ENCODE measurements around the gene SLC35F5.
"Not testable (repeated sequence)": the region's sequence is repeated elsewhere in the genome, so short reads cannot be mapped to it uniquely, and the experiment has no call there.

Gene SLC35F5

DNA sequence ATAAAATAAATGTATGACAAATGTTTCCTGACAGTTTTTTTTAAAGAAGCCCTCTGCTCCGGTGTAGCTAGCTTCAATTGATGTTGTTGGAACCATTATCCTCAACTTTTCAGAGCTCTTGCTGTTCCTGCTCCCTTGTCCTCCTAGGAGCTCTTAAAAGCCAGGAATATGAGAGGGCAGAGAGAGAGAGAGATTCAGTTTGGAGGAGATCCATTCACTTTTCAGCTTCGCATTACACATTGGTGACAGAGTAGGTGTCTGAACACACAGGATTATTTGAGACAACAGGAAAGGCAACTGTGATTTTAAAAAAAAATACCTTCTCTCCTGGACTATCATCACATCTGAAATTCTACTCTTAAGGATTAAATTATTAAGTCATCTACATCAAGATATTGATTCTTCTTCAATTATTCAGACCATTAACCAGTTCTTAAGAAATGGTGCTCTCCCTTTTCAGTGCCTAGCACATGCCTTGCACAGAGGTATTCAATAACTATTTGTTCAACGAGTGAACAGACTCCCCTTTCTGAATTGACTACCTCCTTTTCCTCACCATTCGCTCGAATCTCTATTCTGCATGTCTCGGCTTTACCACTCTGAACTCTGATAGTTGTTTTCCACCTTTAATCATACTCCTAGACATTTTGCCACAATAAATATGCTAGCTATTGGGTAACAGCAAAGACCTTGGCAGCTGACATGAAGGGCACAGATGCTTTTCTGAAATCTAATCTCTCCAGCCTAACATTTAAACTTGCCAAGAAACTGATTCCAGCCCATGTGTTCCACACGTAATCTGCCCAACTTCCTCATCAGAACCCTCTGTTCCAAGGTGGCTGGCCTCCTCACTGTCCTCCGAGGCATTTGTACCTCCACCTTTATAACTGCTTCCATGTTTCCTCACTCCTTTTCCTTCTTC lies 28.6 kb upstream of the SLC35F5 start:
- DNase-seq (ENCODE audit: low read depth): peak; percentile 56
- no peak overlapping the region for H3K4me3 ChIP-seq (ENCODE audit: low read length)
- TF ChIP-seq, protein P1, sequence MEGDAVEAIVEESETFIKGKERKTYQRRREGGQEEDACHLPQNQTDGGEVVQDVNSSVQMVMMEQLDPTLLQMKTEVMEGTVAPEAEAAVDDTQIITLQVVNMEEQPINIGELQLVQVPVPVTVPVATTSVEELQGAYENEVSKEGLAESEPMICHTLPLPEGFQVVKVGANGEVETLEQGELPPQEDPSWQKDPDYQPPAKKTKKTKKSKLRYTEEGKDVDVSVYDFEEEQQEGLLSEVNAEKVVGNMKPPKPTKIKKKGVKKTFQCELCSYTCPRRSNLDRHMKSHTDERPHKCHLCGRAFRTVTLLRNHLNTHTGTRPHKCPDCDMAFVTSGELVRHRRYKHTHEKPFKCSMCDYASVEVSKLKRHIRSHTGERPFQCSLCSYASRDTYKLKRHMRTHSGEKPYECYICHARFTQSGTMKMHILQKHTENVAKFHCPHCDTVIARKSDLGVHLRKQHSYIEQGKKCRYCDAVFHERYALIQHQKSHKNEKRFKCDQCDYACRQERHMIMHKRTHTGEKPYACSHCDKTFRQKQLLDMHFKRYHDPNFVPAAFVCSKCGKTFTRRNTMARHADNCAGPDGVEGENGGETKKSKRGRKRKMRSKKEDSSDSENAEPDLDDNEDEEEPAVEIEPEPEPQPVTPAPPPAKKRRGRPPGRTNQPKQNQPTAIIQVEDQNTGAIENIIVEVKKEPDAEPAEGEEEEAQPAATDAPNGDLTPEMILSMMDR (conservative IDR thresholded peaks at IDR 0.05; ENCODE audit: low read length): no peak

DNA sequence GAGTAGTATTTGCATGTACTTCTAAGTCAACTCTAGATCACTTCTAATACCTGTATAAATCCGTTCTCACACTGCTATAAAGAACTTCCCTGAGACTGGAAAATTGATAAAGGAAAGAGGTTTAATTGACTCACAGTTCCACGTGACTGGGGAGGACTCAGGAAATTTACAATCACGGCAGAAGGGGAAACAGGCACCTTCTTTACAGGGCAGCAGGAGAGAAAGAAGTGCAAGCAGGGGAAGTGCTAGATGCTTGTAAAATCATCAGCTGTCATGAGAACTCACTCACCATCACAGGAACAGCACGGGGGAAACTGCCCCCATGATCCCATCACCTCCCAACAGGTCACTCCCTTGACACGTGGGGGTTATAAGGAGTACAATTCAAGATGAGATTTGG lies 24.0 kb upstream of the SLC35F5 start:
- TF ChIP-seq, protein P1 (conservative IDR thresholded peaks at IDR 0.05; ENCODE audit: low read length): no peak
- DNase-seq (ENCODE audit: low read depth): no peak
- no peak overlapping the region for H3K4me3 ChIP-seq (ENCODE audit: low read length)

DNA sequence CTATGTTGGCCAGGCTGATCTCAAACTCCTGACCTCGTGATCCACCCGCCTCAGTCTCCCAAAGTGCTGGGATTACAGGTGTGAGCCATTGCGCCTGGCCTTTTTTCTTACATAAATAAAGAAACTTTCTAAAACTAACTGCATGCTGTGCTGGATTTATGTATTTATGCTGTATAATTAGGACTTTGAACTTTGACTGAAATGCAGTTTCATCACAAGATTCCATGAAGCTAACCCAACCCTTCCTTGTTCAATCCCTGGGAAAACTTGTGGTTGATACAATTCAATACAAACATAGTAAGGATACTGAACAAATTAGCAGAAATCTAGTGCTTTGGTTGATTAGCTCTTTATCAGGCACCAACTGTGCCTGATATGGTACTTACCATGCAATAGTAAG lies 20.9 kb upstream of the SLC35F5 start:
- no peak for DNase-seq (ENCODE audit: low read depth)
- no peak overlapping the region for H3K4me3 ChIP-seq (ENCODE audit: low read length)
- TF ChIP-seq, protein P1 (conservative IDR thresholded peaks at IDR 0.05; ENCODE audit: low read length): no peak

DNA sequence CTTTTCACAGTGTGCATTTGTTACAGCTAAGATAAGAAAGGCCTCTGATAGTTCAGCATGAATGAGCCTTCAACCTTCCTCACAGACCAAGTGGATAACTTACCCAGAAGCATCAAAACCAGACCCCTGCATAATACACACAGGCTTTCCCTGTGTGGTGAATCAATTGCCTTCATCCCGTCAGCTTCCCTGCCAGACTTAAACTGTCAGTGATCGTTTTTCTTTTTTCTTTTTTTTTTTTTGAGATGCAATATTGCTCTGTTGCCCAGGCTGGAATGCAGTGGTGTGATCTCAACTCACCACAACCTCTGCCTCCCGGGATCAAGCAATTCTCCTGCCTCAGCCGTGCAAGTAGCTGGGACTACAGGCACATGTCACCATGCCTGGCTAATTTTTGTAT lies 20.5 kb upstream of the SLC35F5 start:
- DNase-seq (ENCODE audit: low read depth): peak; percentile 63
- TF ChIP-seq, protein P1 (conservative IDR thresholded peaks at IDR 0.05; ENCODE audit: low read length): no peak
- no peak overlapping the region for H3K4me3 ChIP-seq (ENCODE audit: low read length)

DNA sequence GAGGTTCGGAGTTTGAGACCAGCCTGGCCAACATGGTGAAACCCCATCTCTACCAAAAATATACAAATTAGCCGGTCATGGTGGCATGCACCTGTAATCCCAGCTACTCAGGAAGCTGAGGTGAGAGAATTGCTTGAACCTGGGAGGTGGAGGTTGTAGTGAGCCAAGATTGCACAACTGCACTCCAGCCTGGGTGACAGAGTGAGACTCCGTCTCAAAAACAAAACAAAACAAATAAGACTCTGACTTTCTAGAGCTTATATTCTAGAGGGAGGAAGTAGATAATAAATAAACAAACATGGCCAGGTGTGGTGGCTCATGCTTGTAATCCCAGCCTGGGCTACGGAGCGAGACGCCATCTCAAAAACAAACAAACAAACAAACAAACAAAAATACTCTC lies 18.2 kb upstream of the SLC35F5 start:
- H3K4me3 ChIP-seq (ENCODE audit: low read length); DNase-seq (ENCODE audit: low read depth): not testable (repeated sequence)

DNA sequence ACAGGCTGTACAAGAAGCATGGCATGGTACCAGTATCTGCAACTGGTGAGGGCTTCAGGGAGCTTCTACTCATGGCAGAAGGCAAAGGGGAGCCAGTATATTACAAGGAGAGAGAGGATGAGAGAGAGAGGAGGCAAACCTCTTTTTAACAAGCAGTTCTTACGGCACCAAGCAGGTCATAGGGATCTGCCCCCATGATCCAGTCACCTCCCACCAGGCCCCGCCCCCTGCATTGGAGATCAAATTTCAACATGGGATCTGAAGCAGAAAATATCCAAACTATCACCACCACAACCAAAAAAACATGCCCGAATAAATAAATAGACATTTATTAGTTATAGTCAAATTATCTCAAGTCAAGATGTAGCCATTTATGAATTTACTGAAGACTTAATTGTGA lies 14.5 kb upstream of the SLC35F5 start:
- no peak for DNase-seq (ENCODE audit: low read depth)
- H3K4me3 ChIP-seq (ENCODE audit: low read length): no peak overlapping the region
- TF ChIP-seq, protein P1 (conservative IDR thresholded peaks at IDR 0.05; ENCODE audit: low read length): no peak

DNA sequence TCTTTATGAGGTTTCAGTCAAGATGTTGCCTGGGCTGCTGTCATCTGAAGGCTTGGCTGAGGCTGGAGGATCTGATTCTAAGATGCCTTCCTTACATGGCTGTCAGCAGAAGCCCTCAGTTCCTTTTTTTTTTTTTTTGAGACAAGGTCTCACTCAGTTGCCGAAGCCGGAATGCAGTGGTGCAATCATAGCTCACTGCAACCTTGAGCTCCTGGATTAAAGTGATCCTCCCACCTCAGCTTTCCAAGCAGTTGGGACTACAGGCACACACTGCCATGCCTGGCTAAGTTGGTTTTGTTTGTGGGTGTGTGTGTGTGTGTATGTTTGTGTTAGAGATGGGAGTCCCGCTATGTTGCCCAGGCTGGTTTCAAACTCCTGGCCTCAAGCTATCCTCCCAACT lies 13.1 kb upstream of the SLC35F5 start:
- no peak for DNase-seq (ENCODE audit: low read depth)
- H3K4me3 ChIP-seq (ENCODE audit: low read length): no peak overlapping the region
- TF ChIP-seq, protein P1 (conservative IDR thresholded peaks at IDR 0.05; ENCODE audit: low read length): no peak
